H1 (cell line): ENCODE results near the gene CNTROB. TPM values are rescaled to one million over a fixed set of nuclear protein-coding genes. Genes with fewer than 3 reads are reported as not detected.

Source experiments
- CTCF ChIA-PET: fragments of 300-600 bp; sonication (Branson Sonifier 250); formaldehyde crosslinking; loops from one replicate; lab custom pipeline; 2021; ENCODE audit not compliant: partially characterized antibody; lab: Charles Lee
- POLR2A ChIA-PET: fragments of 300-600 bp; sonication (Branson Sonifier 250); formaldehyde crosslinking; loops from one replicate; lab custom pipeline; 2021; ENCODE audit warnings: inconsistent platforms; ENCODE audit not compliant: partially characterized antibody; lab: Charles Lee
- DNase-seq, 2 experiments: peaks; one replicate each; pipeline versions ENCODE4 v3.0.0 to v3.0.0-alpha.2; 2010 to 2022; ENCODE audit warnings: low spot score in 2 of 2, low read depth in 1 of 2, mixed read lengths in 1 of 2
- FAIRE-seq: peaks from 2 replicates; lab custom pipeline; 2011; peaks lifted over from hg19 to GRCh38; lab: Jason Lieb, UNC
- H2AFZ ChIP-seq: 2 replicates; pipeline ENCODE4 v1.8.1; 2012; ENCODE audit warnings: low read length, inconsistent platforms
- H2AK5ac ChIP-seq: 2 replicates; pipeline ENCODE4 v1.6.1; 2013; ENCODE audit warnings: low read depth, low read length
- H2BK120ac ChIP-seq: replicated peaks from 2 replicates; pipeline ENCODE3; 2013; ENCODE audit warnings: low read depth, low read length, inconsistent platforms
- H2BK12ac ChIP-seq: 2 replicates; pipeline ENCODE4 v1.6.1; 2013; ENCODE audit warnings: low read depth, low read length
- H2BK15ac ChIP-seq: 2 replicates; pipeline ENCODE4 v1.6.1; 2013; ENCODE audit warnings: low read length
- H2BK20ac ChIP-seq: 2 replicates; pipeline ENCODE4 v1.6.1; 2013; ENCODE audit warnings: low read length
- H2BK5ac ChIP-seq: 2 replicates; pipeline ENCODE4 v1.6.1; 2013; ENCODE audit warnings: low read depth, low read length
- H3K14ac ChIP-seq: 2 replicates; pipeline ENCODE4 v1.6.1; 2013; ENCODE audit warnings: inconsistent platforms; ENCODE audit not compliant: insufficient read length
- H3K18ac ChIP-seq: 2 replicates; pipeline ENCODE4 v1.6.1; 2013; ENCODE audit warnings: low read length; ENCODE audit errors: extremely low read depth
- H3K23ac ChIP-seq: 2 replicates; pipeline ENCODE4 v1.6.1; 2013; ENCODE audit warnings: inconsistent platforms; ENCODE audit not compliant: insufficient read length
- H3K23me2 ChIP-seq: 2 replicates; pipeline ENCODE4 v1.6.1; 2013; ENCODE audit warnings: low read depth, low read length
- H3K27ac ChIP-seq: 2 replicates; pipeline ENCODE4 v1.6.1; 2011; ENCODE audit warnings: low read depth, low read length, inconsistent platforms
- H3K27me3 ChIP-seq, 4 experiments: replicated peaks in 1 of 4; 1 replicate in 1 of 4; 2 replicates in 3 of 4; pipeline versions ENCODE4 v1.6.1 to v1.8.1; 2011 to 2013; ENCODE audit warnings: low read length in 3 of 4, mild to moderate bottlenecking in 3 of 4, inconsistent platforms in 2 of 4, mixed read lengths in 2 of 4, moderate library complexity in 1 of 4; ENCODE audit not compliant: control insufficient read depth in 3 of 4, insufficient read depth in 3 of 4; ENCODE audit errors: extremely low read depth in 1 of 4
- H3K36me3 ChIP-seq, 4 experiments: 2 replicates each; pipeline versions ENCODE4 v1.6.1 to v1.8.1; 2011 to 2013; ENCODE audit warnings: mild to moderate bottlenecking in 4 of 4, low read length in 3 of 4, moderate library complexity in 2 of 4, control low read depth in 1 of 4, inconsistent platforms in 1 of 4; ENCODE audit not compliant: insufficient read depth in 4 of 4, control insufficient read depth in 2 of 4
- H3K4ac ChIP-seq: replicated peaks from 2 replicates; pipeline ENCODE3; 2013; ENCODE audit warnings: low read length, low read depth, mixed read lengths, inconsistent platforms; ENCODE audit not compliant: insufficient read length
- H3K4me1 ChIP-seq, 4 experiments: replicated peaks in 1 of 4; 1 replicate in 1 of 4; 2 replicates in 3 of 4; pipeline versions ENCODE4 v1.6.1 to v1.8.1; 2011 to 2013; ENCODE audit warnings: low read length in 3 of 4, inconsistent platforms in 2 of 4, mixed read lengths in 1 of 4; ENCODE audit not compliant: insufficient read depth in 4 of 4, control insufficient read depth in 3 of 4
- H3K4me2 ChIP-seq, 2 experiments: 2 replicates each; pipeline versions ENCODE4 v1.6.1 to v1.8.1; 2011 to 2013; ENCODE audit warnings: low read depth in 2 of 2, low read length in 2 of 2, control low read depth in 1 of 2, inconsistent platforms in 1 of 2, mild to moderate bottlenecking in 1 of 2; ENCODE audit not compliant: insufficient read depth in 1 of 2
- H3K4me3 ChIP-seq, 4 experiments: fragments of 200-600, 300-600 bp in 1 of 4; sonication (generic), shearing (Covaris generic), sonication (Bioruptor Twin) in 1 of 4; 2 replicates each; pipeline versions ENCODE4 v1.5.1 to v1.8.1; 2011 to 2016; ENCODE audit warnings: low read length in 4 of 4, low read depth in 3 of 4, control low read depth in 2 of 4, inconsistent platforms in 2 of 4, mild to moderate bottlenecking in 2 of 4, mixed read lengths in 1 of 4, moderate library complexity in 1 of 4; ENCODE audit not compliant: insufficient read depth in 2 of 4; ENCODE audit errors: extremely low read depth in 1 of 4
- H3K56ac ChIP-seq: replicated peaks from 2 replicates; pipeline ENCODE3; 2013; ENCODE audit warnings: low read depth, mild to moderate bottlenecking, mixed read lengths, low read length, inconsistent platforms; ENCODE audit not compliant: insufficient read length
- H3K79me1 ChIP-seq: 2 replicates; pipeline ENCODE4 v1.6.1; 2013; ENCODE audit warnings: low read depth, low read length, control low read depth
- H3K79me2 ChIP-seq, 2 experiments: 2 replicates each; pipeline versions ENCODE4 v1.6.1 to v1.8.1; 2012 to 2013; ENCODE audit warnings: low read length in 2 of 2, mild to moderate bottlenecking in 2 of 2, inconsistent platforms in 1 of 2; ENCODE audit not compliant: insufficient read depth in 2 of 2, control insufficient read depth in 1 of 2
- H3K9ac ChIP-seq, 4 experiments: replicated peaks in 1 of 4; 1 replicate in 1 of 4; 2 replicates in 3 of 4; pipeline versions ENCODE4 v1.6.1 to v1.8.1; 2011 to 2013; ENCODE audit warnings: low read depth in 3 of 4, low read length in 3 of 4, control low read depth in 2 of 4, mild to moderate bottlenecking in 2 of 4, moderate library complexity in 2 of 4, inconsistent platforms in 1 of 4; ENCODE audit errors: extremely low read depth in 1 of 4
- H3K9me3 ChIP-seq, 2 experiments: 2 replicates each; pipeline versions ENCODE4 v1.6.1 to v1.8.1; 2012 to 2013; ENCODE audit warnings: mild to moderate bottlenecking in 2 of 2, moderate library complexity in 2 of 2, control low read depth in 1 of 2, inconsistent platforms in 1 of 2, low read depth in 1 of 2, low read length in 1 of 2, mixed read lengths in 1 of 2; ENCODE audit not compliant: insufficient read depth in 2 of 2
- H4K20me1 ChIP-seq, 2 experiments: replicated peaks in 1 of 2; 2 replicates each; pipeline versions ENCODE3 to v1.8.1; 2011 to 2013; ENCODE audit warnings: inconsistent platforms in 2 of 2, low read length in 2 of 2, mild to moderate bottlenecking in 1 of 2; ENCODE audit not compliant: insufficient read depth in 2 of 2, control insufficient read depth in 1 of 2
- H4K5ac ChIP-seq: 2 replicates; pipeline ENCODE4 v1.6.1; 2013; ENCODE audit warnings: low read length, low read depth, mixed read lengths, inconsistent platforms; ENCODE audit not compliant: insufficient read length
- H4K8ac ChIP-seq: 2 replicates; pipeline ENCODE4 v1.8.0; 2013; ENCODE audit warnings: mild to moderate bottlenecking, moderate library complexity, low read length, inconsistent platforms; ENCODE audit not compliant: insufficient read depth; ENCODE audit errors: extremely low read depth
- H4K91ac ChIP-seq: replicated peaks from 2 replicates; pipeline ENCODE3; 2013; ENCODE audit warnings: low read length, mixed read lengths, inconsistent platforms; ENCODE audit not compliant: insufficient read length
- CHD1 ChIP-seq: IDR thresholded peaks from 2 replicates; pipeline ENCODE4 v1.6.1; 2012; ENCODE audit warnings: low read depth, low read length, improper control_type of control experiment
- CHD2 ChIP-seq: IDR thresholded peaks from 2 replicates; pipeline ENCODE4 v1.6.1; 2012; ENCODE audit warnings: low read length, improper control_type of control experiment
- KDM1A ChIP-seq: fragments of 200-600, 300-600 bp; sonication (generic); IDR thresholded peaks from 2 replicates; pipeline ENCODE4 v1.7.1; 2016; ENCODE audit warnings: mild to moderate bottlenecking, low read length, borderline replicate concordance
- POLR2AphosphoS5 ChIP-seq: IDR thresholded peaks from 2 replicates; pipeline ENCODE4 v1.6.1; 2011; ENCODE audit warnings: low read depth, low read length
- RNF2 ChIP-seq: fragments of 200-900, 300-1000 bp; sonication (generic); IDR thresholded peaks from 2 replicates; pipeline ENCODE4 v1.7.1; 2016; ENCODE audit warnings: borderline replicate concordance, low read depth, mild to moderate bottlenecking, antibody characterized with exemption, low read length; ENCODE audit not compliant: poor library complexity, severe bottlenecking; ENCODE audit errors: missing control alignments
- SIN3A ChIP-seq, 2 experiments: IDR thresholded peaks in 1 of 2; conservative IDR thresholded peaks in 1 of 2; 2 replicates each; pipeline ENCODE4 v1.6.1; 2011 to 2012; ENCODE audit warnings: low read length in 2 of 2, improper control_type of control experiment in 1 of 2, low read depth in 1 of 2, mild to moderate bottlenecking in 1 of 2
- SIX5 ChIP-seq: IDR thresholded peaks from 2 replicates; pipeline ENCODE4 v1.6.1; 2011; ENCODE audit warnings: mild to moderate bottlenecking, low read depth, low read length
- SP1 ChIP-seq: IDR thresholded peaks from 2 replicates; pipeline ENCODE4 v1.6.1; 2011; ENCODE audit warnings: low read depth, low read length
- SUZ12 ChIP-seq: fragments of 200-600 bp; sonication (generic); IDR thresholded peaks from 2 replicates; pipeline ENCODE4 v1.6.1; 2012; ENCODE audit warnings: mild to moderate bottlenecking, inconsistent platforms, low read length, moderate library complexity, mixed read lengths
- TAF1 ChIP-seq: IDR thresholded peaks from 2 replicates; pipeline ENCODE4 v1.6.1; 2011; ENCODE audit warnings: mild to moderate bottlenecking, low read depth, low read length
- TCF12 ChIP-seq: IDR thresholded peaks from 2 replicates; pipeline ENCODE4 v1.6.1; 2011; ENCODE audit warnings: low read depth, mild to moderate bottlenecking, low read length
- YY1 ChIP-seq: IDR thresholded peaks from 2 replicates; pipeline ENCODE4 v1.6.1; 2011; ENCODE audit warnings: low read depth, mild to moderate bottlenecking, low read length
- WGBS, 2 experiments: shearing (Covaris generic) in 1 of 2; methylation state at CpG; one replicate each; pipeline versions ENCODE4 v1.1.6 to v1.1.7; 2013 to 2015; ENCODE audit warnings: low lambda C conversion rate in 2 of 2, mixed read lengths in 2 of 2, inconsistent platforms in 1 of 2, low coverage in 1 of 2, missing lambda C conversion rate in 1 of 2; ENCODE audit not compliant: insufficient replicate concordance in 2 of 2, insufficient coverage in 1 of 2, insufficient read length in 1 of 2; ENCODE audit errors: extremely low coverage in 1 of 2, missing lambda C conversion rate in 1 of 2; 5-methylcytosine and 5-hydroxymethylcytosine counted together
- polyA plus RNA-seq, 7 experiments: library from polyadenylated mRNA; depleted of rRNA in 3 of 7; stranded (reverse) in 5 of 7; unstranded in 2 of 7; fragments of >200 nt in 5 of 7; fragments of 200-250 nt in 2 of 7; gene quantifications; 1 replicate in 5 of 7; 2 replicates in 1 of 7; 4 replicates in 1 of 7; pipeline versions ENCODE4 v1.2.1 to v1.2.3, GENCODE V29; 2011 to 2013; ENCODE audit warnings: missing spikeins in 2 of 7, mixed read lengths in 2 of 7
- total RNA-seq: library from RNA; stranded (reverse); fragmentation: NEBNext Ultra II Directional; extraction: Animal tissue kit (Norgen Biotek cat#: 25700); gene quantifications from 2 replicates; pipeline ENCODE4 v1.2.1, GENCODE V29; 2021

CNTROB gene
- total and polyA plus RNA-seq, 2 of the 8 experiments (the other 6 are each of a cell fraction or from before 2014, with no cell fraction given), result 20.5 to 31.9 TPM

GRCh38 chr17:7943291-7943690 is 11.3 kb downstream of the CNTROB start:
- POLR2A ChIA-PET, result interaction anchor here (1.7 kb wide), 1 partner anchor 10 kb away, joined by 4 read pairs; no protein-coding TSS in a partner anchor
- Histone ChIP-seq H2BK120ac (no peak overlapping the region), H4K8ac (no peak overlapping the region), H3K79me1 (no peaks in the 10 kb centered on the region), H2BK15ac (no peak overlapping the region), H3K4me1 (no peaks in the 10 kb centered on the region), H3K27ac (no peak overlapping the region), H4K91ac (no peak overlapping the region), H3K4ac (no peak overlapping the region), H3K27me3 (no peaks in the 10 kb centered on the region), H2AK5ac (no peak overlapping the region), H2BK12ac (no peak overlapping the region), H3K23me2 (no peaks in the 10 kb centered on the region), H3K79me2 (no peaks in the 10 kb centered on the region), H2AFZ (no peak overlapping the region), H3K4me3 (no peak overlapping the region)
- WGBS, 2 experiments, result 88% methylated on average over 13 of the region's 13 CpGs; no CpG with 5 or more reads in 1 of the 2 experiments
- DNase-seq, result no peak
- TF ChIP-seq SP1 (no peak), TCF12 (no peak), YY1 (no peak), POLR2AphosphoS5 (no peak), SIN3A (conservative IDR thresholded peaks at IDR 0.05 in 1 of 2, IDR thresholded peaks at IDR 0.05 in 1 of 2; ENCODE audit: low read depth in 1 of 2, low read length in 2 of 2) (no peak), RNF2 (no peak), SUZ12 (no peak), KDM1A (no peak), CHD2 (no peak), SIX5 (no peak), CHD1 (no peak), TAF1 (no peak)
- TF ChIP-seq, all 59 proteins: peak for 0
- Histone ChIP-seq H3K14ac (no peak overlapping the region), H4K20me1 (peaks cover 2 to 4% of the 10 kb centered on the region in 2 experiments), H3K4me2 (no peak overlapping the region), H2BK20ac (no peak overlapping the region), H3K9me3 (no peaks in the 10 kb centered on the region), H3K18ac (no peak overlapping the region), H2BK5ac (no peak overlapping the region), H4K5ac (no peak overlapping the region), H3K56ac (no peak overlapping the region), H3K36me3 (peaks cover 8 to 50% (median 42%) of the 10 kb centered on the region in 4 experiments), H3K23ac (no peak overlapping the region), H3K9ac (no peak overlapping the region)
- no peak for FAIRE-seq
- CTCF ChIA-PET, result interaction anchor here (0.6 to 2.7 kb wide), 9 partner anchors 27 to 136 kb away, joined by 3 to 13 read pairs (median 6); no protein-coding TSS in a partner anchor
